SK-N-SH (cell line): Measurements from ENCODE around the gene CMPK1. TPM values are rescaled to one million over a fixed set of nuclear protein-coding genes. Genes with fewer than 3 reads are reported as not detected.

Experiments
- CTCF ChIA-PET: fragments of 300-600, 350-600 bp; formaldehyde crosslinking; extraction: SDS; loops from one replicate; lab custom pipeline; 2021; lab: Yijun Ruan, JAX
- POLR2A ChIA-PET: fragments of 350-600 bp; sonication (Branson Sonifier 250); formaldehyde crosslinking; extraction: SDS; loops from one replicate; lab custom pipeline; 2020; ENCODE audit warnings: antibody characterized with exemption, inconsistent platforms; lab: Yijun Ruan, JAX
- DNase-seq: peaks from one replicate; pipeline ENCODE4 v3.0.0; 2012
- H2AFZ ChIP-seq: fragments of 200-600 bp; sonication (generic); 2 replicates; pipeline ENCODE4 v1.8.1; 2016; ENCODE audit warnings: antibody characterized with exemption, mild to moderate bottlenecking, low read depth
- H3F3A ChIP-seq: fragments of 200-600 bp; sonication (generic); replicated peaks from 2 replicates; pipeline ENCODE3; 2016; ENCODE audit warnings: antibody characterized with exemption, mild to moderate bottlenecking; ENCODE audit not compliant: insufficient read depth
- H3K27ac ChIP-seq, 2 experiments: fragments of 200-500 bp in 1 of 2; fragments of 200-600 bp in 1 of 2; sonication (Bioruptor generic) in 1 of 2; sonication (generic), shearing (Covaris generic) in 1 of 2; 2 replicates each; pipeline versions ENCODE4 v1.5.1 to v1.6.1; 2014 to 2016; ENCODE audit warnings: low read depth in 2 of 2, inconsistent platforms in 1 of 2, low read length in 1 of 2, mild to moderate bottlenecking in 1 of 2, mixed read lengths in 1 of 2
- H3K27me3 ChIP-seq: fragments of 200-600 bp; sonication (generic), shearing (Covaris generic); 2 replicates; pipeline ENCODE4 v1.6.1; 2016; ENCODE audit warnings: mixed run types; ENCODE audit not compliant: insufficient read depth
- H3K36me3 ChIP-seq, 2 experiments: fragments of 200-500 bp in 1 of 2; fragments of 200-600 bp in 1 of 2; sonication (Bioruptor generic) in 1 of 2; sonication (generic) in 1 of 2; replicated peaks in 1 of 2; 2 replicates each; pipeline versions ENCODE3 to v1.5.1; 2014 to 2016; ENCODE audit warnings: low read length in 1 of 2, mild to moderate bottlenecking in 1 of 2; ENCODE audit not compliant: insufficient read depth in 2 of 2, control insufficient read depth in 1 of 2
- H3K4me1 ChIP-seq, 2 experiments: fragments of 200-500 bp in 1 of 2; fragments of 200-600 bp in 1 of 2; sonication (Bioruptor generic) in 1 of 2; sonication (generic), shearing (Covaris generic) in 1 of 2; 2 replicates each; pipeline versions ENCODE4 v1.5.1 to v1.6.1; 2014 to 2016; ENCODE audit warnings: low read depth in 1 of 2, low read length in 1 of 2, mixed run types in 1 of 2; ENCODE audit not compliant: insufficient read depth in 2 of 2, control insufficient read depth in 1 of 2
- H3K4me2 ChIP-seq: fragments of 200-600 bp; sonication (generic), shearing (Covaris generic); 2 replicates; pipeline ENCODE4 v1.6.1; 2017; ENCODE audit warnings: mixed run types
- H3K4me3 ChIP-seq, 2 experiments: fragments of 200-500 bp in 1 of 2; fragments of 200-600 bp in 1 of 2; sonication (Bioruptor generic) in 1 of 2; sonication (generic), shearing (Covaris generic) in 1 of 2; 2 replicates each; pipeline versions ENCODE4 v1.5.1 to v1.8.1; 2014 to 2016; ENCODE audit warnings: low read depth in 2 of 2, inconsistent platforms in 1 of 2, low read length in 1 of 2, mild to moderate bottlenecking in 1 of 2, mixed read lengths in 1 of 2, moderate library complexity in 1 of 2
- H3K79me2 ChIP-seq: fragments of 200-600 bp; sonication (generic); 2 replicates; pipeline ENCODE4 v1.8.1; 2017; ENCODE audit warnings: mild to moderate bottlenecking; ENCODE audit not compliant: insufficient read depth
- H3K9ac ChIP-seq: fragments of 200-600 bp; sonication (generic); 2 replicates; pipeline ENCODE4 v1.6.1; 2017; ENCODE audit warnings: mixed run types
- H3K9me2 ChIP-seq: fragments of 200-600 bp; sonication (generic); 2 replicates; pipeline ENCODE4 v1.6.1; 2017; ENCODE audit warnings: mixed run types
- H3K9me3 ChIP-seq: fragments of 200-600 bp; sonication (generic); 2 replicates; pipeline ENCODE4 v1.6.1; 2017; ENCODE audit warnings: mixed run types, mild to moderate bottlenecking, moderate library complexity
- H4K20me1 ChIP-seq: fragments of 200-600 bp; sonication (generic); 2 replicates; pipeline ENCODE4 v1.6.1; 2017; ENCODE audit warnings: mild to moderate bottlenecking, mixed run types; ENCODE audit not compliant: insufficient read depth
- CHD2 ChIP-seq: fragments of 150-350 bp; IDR thresholded peaks from 2 replicates; pipeline ENCODE4 v1.6.1; 2018; ENCODE audit warnings: low read length; ENCODE audit not compliant: partially characterized antibody
- CTCF ChIP-seq: fragments of 200-600 bp; sonication (generic); IDR thresholded peaks from 2 replicates; pipeline ENCODE4 v1.6.1; 2017; ENCODE audit warnings: antibody characterized with exemption, mild to moderate bottlenecking, moderate library complexity
- ELF1 ChIP-seq: IDR thresholded peaks from 2 replicates; pipeline ENCODE4 v1.4.0; 2012
- FOSL2 ChIP-seq: IDR thresholded peaks from 2 replicates; pipeline ENCODE4 v1.4.0; 2012; ENCODE audit warnings: low read depth, mild to moderate bottlenecking, moderate library complexity, borderline replicate concordance
- FOXJ3 ChIP-seq: sonication (generic); formaldehyde crosslinking; IDR thresholded peaks from 2 replicates; pipeline ENCODE4 v1.5.1; 2020; ENCODE audit warnings: mild to moderate bottlenecking, missing genetic modification reagents
- FOXM1 ChIP-seq: IDR thresholded peaks from 2 replicates; pipeline ENCODE4 v1.4.0; 2012; ENCODE audit warnings: low read depth, mild to moderate bottlenecking
- MEF2A ChIP-seq: IDR thresholded peaks from 2 replicates; pipeline ENCODE4 v1.4.0; 2012; ENCODE audit warnings: low read depth, borderline replicate concordance
- MXI1 ChIP-seq: IDR thresholded peaks from 2 replicates; pipeline ENCODE4 v1.6.1; 2012; ENCODE audit warnings: mild to moderate bottlenecking, low read depth, low read length, improper control_type of control experiment
- NFIC ChIP-seq: IDR thresholded peaks from 2 replicates; pipeline ENCODE4 v1.4.0; 2012; ENCODE audit warnings: borderline replicate concordance
- PBX3 ChIP-seq: IDR thresholded peaks from 2 replicates; pipeline ENCODE4; 2012
- RAD21 ChIP-seq: IDR thresholded peaks from 2 replicates; pipeline ENCODE4 v1.6.1; 2012; ENCODE audit warnings: mild to moderate bottlenecking, low read length
- REST ChIP-seq: IDR thresholded peaks from 2 replicates; pipeline ENCODE4 v1.6.1; 2012; ENCODE audit warnings: mild to moderate bottlenecking, low read depth, low read length, moderate library complexity
- RFX5 ChIP-seq: IDR thresholded peaks from 2 replicates; pipeline ENCODE4 v1.6.1; 2012; ENCODE audit warnings: mild to moderate bottlenecking, improper control_type of control experiment, low read length
- SIN3A ChIP-seq: IDR thresholded peaks from 2 replicates; pipeline ENCODE4 v1.6.1; 2012; ENCODE audit warnings: low read depth, mild to moderate bottlenecking, low read length, moderate library complexity, borderline replicate concordance
- SMC3 ChIP-seq: IDR thresholded peaks from 2 replicates; pipeline ENCODE4 v1.6.1; 2012; ENCODE audit warnings: low read depth, low read length, improper control_type of control experiment
- TAF1 ChIP-seq: IDR thresholded peaks from 2 replicates; pipeline ENCODE4 v1.6.1; 2012; ENCODE audit warnings: low read depth, mild to moderate bottlenecking, low read length, moderate library complexity, borderline replicate concordance
- USF1 ChIP-seq: IDR thresholded peaks from 2 replicates; pipeline ENCODE4 v1.4.0; 2012; ENCODE audit warnings: low read depth, borderline replicate concordance
- USF2 ChIP-seq: fragments of 150-350 bp; IDR thresholded peaks from 2 replicates; pipeline ENCODE4 v1.6.1; 2017; ENCODE audit warnings: antibody characterized with exemption, low read length, low read depth, borderline replicate concordance
- WGBS: methylation state at CpG from one replicate; pipeline ENCODE4 v1.1.6; 2017; ENCODE audit warnings: low lambda C conversion rate; 5-methylcytosine and 5-hydroxymethylcytosine counted together
- polyA plus RNA-seq, 3 experiments: library from polyadenylated mRNA; depleted of rRNA; stranded (reverse); fragments of >200 nt; gene quantifications; 2 replicates each; pipeline ENCODE4 v1.2.3, GENCODE V29; 2012
- TF ChIP-seq, protein P1 (sequence below): IDR thresholded peaks from 2 replicates; pipeline ENCODE4 v1.4.0; 2012; ENCODE audit warnings: low read depth, borderline replicate concordance

The CMPK1 gene
- polyA plus RNA-seq, 1 of the 3 experiments (the other 2 are of a cell fraction): 17.5 TPM

- TF ChIP-seq USF1: no peak
- TF ChIP-seq, all 33 proteins: peak for 0
Observed at GRCh38 chr1:47362828-47363227, 29.2 kb downstream of the CMPK1 start (continued).

DNA sequence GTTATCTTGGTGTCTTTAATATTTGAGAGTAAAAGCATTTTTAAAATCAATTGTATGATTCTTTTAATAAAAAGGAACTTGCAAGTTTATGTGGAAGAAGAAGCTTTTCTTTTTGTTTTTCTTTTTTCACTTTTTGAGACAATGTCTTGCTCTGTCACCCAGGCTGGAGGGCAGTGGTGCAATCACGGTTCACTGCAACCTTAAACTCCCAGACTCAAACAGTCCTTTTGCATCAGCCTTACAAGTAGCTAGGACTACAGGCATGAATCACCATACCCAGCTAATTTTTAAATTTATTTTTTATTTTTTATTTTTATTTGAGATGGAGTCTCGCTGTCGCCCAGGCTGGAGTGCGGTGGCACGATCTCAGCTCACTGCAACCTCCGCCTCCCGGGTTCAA is 34.1 kb downstream of the CMPK1 start:
- Histone ChIP-seq H3K9me3 (no peaks in the 10 kb centered on the region), H3F3A (peaks cover 6% of the 10 kb centered on the region), H3K36me3 (peaks cover 16 to 23% of the 10 kb centered on the region in 2 experiments), H3K27me3 (no peaks in the 10 kb centered on the region), H3K9ac (no peak overlapping the region), H3K9me2 (no peaks in the 10 kb centered on the region), H4K20me1 (peaks cover 15% of the 10 kb centered on the region; the same call in 1 of the 2 replicates), H3K4me3 (no peak overlapping the region), H3K27ac (no peak overlapping the region), H3K4me1 (no peaks in the 10 kb centered on the region), H3K4me2 (no peak overlapping the region), H2AFZ (no peak overlapping the region), H3K79me2 (peaks cover 52% of the 10 kb centered on the region)
- ChIA-PET CTCF (interaction anchor here (0.7 to 1.0 kb wide), 3 partner anchors 21 to 341 kb away, joined by 3 to 4 read pairs (median 4); no protein-coding TSS in a partner anchor), POLR2A (no interaction called here)
- 98% methylated on average over 7 of the region's 7 CpGs for WGBS
- no peak for DNase-seq
- no peak for TF ChIP-seq FOXM1
- TF ChIP-seq CTCF: no peak
- TF ChIP-seq FOXJ3 (CRISPR knock-in tag): no peak
- TF ChIP-seq, protein P1, sequence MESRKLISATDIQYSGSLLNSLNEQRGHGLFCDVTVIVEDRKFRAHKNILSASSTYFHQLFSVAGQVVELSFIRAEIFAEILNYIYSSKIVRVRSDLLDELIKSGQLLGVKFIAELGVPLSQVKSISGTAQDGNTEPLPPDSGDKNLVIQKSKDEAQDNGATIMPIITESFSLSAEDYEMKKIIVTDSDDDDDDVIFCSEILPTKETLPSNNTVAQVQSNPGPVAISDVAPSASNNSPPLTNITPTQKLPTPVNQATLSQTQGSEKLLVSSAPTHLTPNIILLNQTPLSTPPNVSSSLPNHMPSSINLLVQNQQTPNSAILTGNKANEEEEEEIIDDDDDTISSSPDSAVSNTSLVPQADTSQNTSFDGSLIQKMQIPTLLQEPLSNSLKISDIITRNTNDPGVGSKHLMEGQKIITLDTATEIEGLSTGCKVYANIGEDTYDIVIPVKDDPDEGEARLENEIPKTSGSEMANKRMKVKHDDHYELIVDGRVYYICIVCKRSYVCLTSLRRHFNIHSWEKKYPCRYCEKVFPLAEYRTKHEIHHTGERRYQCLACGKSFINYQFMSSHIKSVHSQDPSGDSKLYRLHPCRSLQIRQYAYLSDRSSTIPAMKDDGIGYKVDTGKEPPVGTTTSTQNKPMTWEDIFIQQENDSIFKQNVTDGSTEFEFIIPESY: no peak
- TF ChIP-seq TAF1: no peak
- no peak for TF ChIP-seq FOSL2
- no peak for TF ChIP-seq MXI1
- no peak for TF ChIP-seq SMC3
- TF ChIP-seq ELF1: no peak
- no peak for TF ChIP-seq NFIC
- no peak for TF ChIP-seq USF2
- no peak for TF ChIP-seq SIN3A
- no peak for TF ChIP-seq CHD2
- TF ChIP-seq RAD21: no peak
- no peak for TF ChIP-seq RFX5
- no peak for TF ChIP-seq MEF2A
- no peak for TF ChIP-seq PBX3
- TF ChIP-seq REST: no peak
